DOHH2 (cell line): ENCODE measurements around the gene KLF4.

Experiments
- H3F3A ChIP-seq: fragments of 200-600 bp; sonication (generic), shearing (Covaris generic); 2 replicates; pipeline ENCODE4 v1.6.0; 2016; ENCODE audit warnings: antibody characterized with exemption, mild to moderate bottlenecking; ENCODE audit not compliant: control insufficient read depth, insufficient read depth
- H3K27ac ChIP-seq: fragments of 200-600 bp; sonication (generic); 2 replicates; pipeline ENCODE4 v1.5.1; 2014; ENCODE audit warnings: low read depth, mild to moderate bottlenecking, low read length, moderate library complexity
- H3K27me3 ChIP-seq: fragments of 200-600 bp; sonication (generic); 2 replicates; pipeline ENCODE4 v1.6.1; 2014; ENCODE audit warnings: mild to moderate bottlenecking, low read length, mixed read lengths; ENCODE audit not compliant: control insufficient read depth
- H3K36me3 ChIP-seq: fragments of 200-600 bp; sonication (generic); 2 replicates; pipeline ENCODE4 v1.6.1; 2014; ENCODE audit warnings: mild to moderate bottlenecking, low read length, moderate library complexity, mixed read lengths; ENCODE audit not compliant: control insufficient read depth
- H3K4me1 ChIP-seq: fragments of 200-600 bp; sonication (generic); 2 replicates; pipeline ENCODE4 v1.6.1; 2014; ENCODE audit warnings: mild to moderate bottlenecking, low read length, mixed read lengths; ENCODE audit not compliant: control insufficient read depth
- H3K4me2 ChIP-seq: fragments of 200-600 bp; sonication (generic); 2 replicates; pipeline ENCODE4 v1.6.0; 2014; ENCODE audit warnings: mild to moderate bottlenecking, low read length, moderate library complexity
- H3K4me3 ChIP-seq: fragments of 200-600 bp; sonication (generic); 2 replicates; pipeline ENCODE4 v1.5.1; 2014; ENCODE audit warnings: mild to moderate bottlenecking, low read length, mixed read lengths
- H3K79me2 ChIP-seq: fragments of 200-600 bp; sonication (generic); 2 replicates; pipeline ENCODE4 v1.6.1; 2014; ENCODE audit warnings: mild to moderate bottlenecking, low read length, mixed read lengths; ENCODE audit not compliant: control insufficient read depth
- H3K9me2 ChIP-seq: fragments of 200-600 bp; sonication (generic); replicated peaks from 2 replicates; pipeline ENCODE4 v1.6.1; 2014; ENCODE audit warnings: mild to moderate bottlenecking, low read length, mixed read lengths; ENCODE audit not compliant: control insufficient read depth
- H3K9me3 ChIP-seq: fragments of 200-600 bp; sonication (generic); 2 replicates; pipeline ENCODE4 v1.6.1; 2014; ENCODE audit warnings: antibody characterized with exemption, low read length, mixed read lengths; ENCODE audit not compliant: control insufficient read depth, insufficient read depth
- H4K20me1 ChIP-seq: fragments of 200-600 bp; sonication (generic); 2 replicates; pipeline ENCODE4 v1.6.0; 2014; ENCODE audit warnings: low read depth, mild to moderate bottlenecking, antibody characterized with exemption, low read length, moderate library complexity; ENCODE audit not compliant: control insufficient read depth, insufficient read depth
- CTCF ChIP-seq: fragments of 200-600 bp; sonication (generic); IDR thresholded peaks from one replicate; pipeline ENCODE4 v1.5.1; 2014; ENCODE audit warnings: antibody characterized with exemption, mild to moderate bottlenecking, low read depth, low read length; ENCODE audit not compliant: poor library complexity, severe bottlenecking
- EZH2phosphoT487 ChIP-seq: fragments of 200-600 bp; sonication (generic); IDR thresholded peaks from 2 replicates; pipeline ENCODE4 v1.6.1; 2017; ENCODE audit warnings: borderline replicate concordance, mild to moderate bottlenecking, antibody characterized with exemption, low read length, moderate library complexity, mixed read lengths

Gene KLF4

GRCh38 chr9:107518037-107518807 lies 28.7 kb upstream of the KLF4 start:
- Histone ChIP-seq H3K9me3 (no peaks in the 10 kb centered on the region), H3K27ac (no peak overlapping the region), H4K20me1 (no peaks in the 10 kb centered on the region), H3K79me2 (no peaks in the 10 kb centered on the region), H3K27me3 (no peaks in the 10 kb centered on the region), H3K36me3 (no peaks in the 10 kb centered on the region), H3K4me3 (no peak overlapping the region), H3K4me2 (no peak overlapping the region), H3K9me2 (no peaks in the 10 kb centered on the region), H3F3A (no peaks in the 10 kb centered on the region), H3K4me1 (peaks cover 5% of the 10 kb centered on the region)
- TF ChIP-seq EZH2phosphoT487 (no peak), CTCF (no peak)

- TF ChIP-seq EZH2phosphoT487 (no peak), CTCF (no peak)
- Histone ChIP-seq H3K27ac (no peak overlapping the region), H3K27me3 (no peaks in the 10 kb centered on the region), H3K79me2 (no peaks in the 10 kb centered on the region), H3K9me2 (no peaks in the 10 kb centered on the region), H3K4me1 (peaks cover 5% of the 10 kb centered on the region), H3K4me2 (no peak overlapping the region), H3F3A (no peaks in the 10 kb centered on the region), H3K4me3 (no peak overlapping the region), H3K9me3 (no peaks in the 10 kb centered on the region), H3K36me3 (no peaks in the 10 kb centered on the region), H4K20me1 (no peaks in the 10 kb centered on the region)
Measured at GRCh38 chr9:107513464-107514100, 24.0 kb upstream of the KLF4 start.

- H3K27me3 ChIP-seq: no peaks in the 10 kb centered on the region
- H3K4me1 ChIP-seq: no peaks in the 10 kb centered on the region
- H3K36me3 ChIP-seq: no peaks in the 10 kb centered on the region
- H3K79me2 ChIP-seq: no peaks in the 10 kb centered on the region
- no peaks in the 10 kb centered on the region for H3K9me2 ChIP-seq
- H3K27ac ChIP-seq: no peak overlapping the region
- no peaks in the 10 kb centered on the region for H3K9me3 ChIP-seq
- no peak overlapping the region for H3K4me2 ChIP-seq
- H3K4me3 ChIP-seq: no peak overlapping the region
- H4K20me1 ChIP-seq: no peaks in the 10 kb centered on the region
- H3F3A ChIP-seq: no peaks in the 10 kb centered on the region
- no peak for TF ChIP-seq CTCF
- no peak for TF ChIP-seq EZH2phosphoT487
Measured at GRCh38 chr9:107504585-107505455, 15.3 kb upstream of the KLF4 start.
